Bone marrow (tissue), 2 donors: Measurements from ENCODE around the gene BEND3.
A peak's percentile ranks its signal among the peaks of the same experiment; 100 is the strongest.

Source experiments
- DNase-seq, 2 donors: peaks; one replicate each; lab custom pipeline; 2025; lab: John Stamatoyannopoulos, UW

The BEND3 gene

DNA sequence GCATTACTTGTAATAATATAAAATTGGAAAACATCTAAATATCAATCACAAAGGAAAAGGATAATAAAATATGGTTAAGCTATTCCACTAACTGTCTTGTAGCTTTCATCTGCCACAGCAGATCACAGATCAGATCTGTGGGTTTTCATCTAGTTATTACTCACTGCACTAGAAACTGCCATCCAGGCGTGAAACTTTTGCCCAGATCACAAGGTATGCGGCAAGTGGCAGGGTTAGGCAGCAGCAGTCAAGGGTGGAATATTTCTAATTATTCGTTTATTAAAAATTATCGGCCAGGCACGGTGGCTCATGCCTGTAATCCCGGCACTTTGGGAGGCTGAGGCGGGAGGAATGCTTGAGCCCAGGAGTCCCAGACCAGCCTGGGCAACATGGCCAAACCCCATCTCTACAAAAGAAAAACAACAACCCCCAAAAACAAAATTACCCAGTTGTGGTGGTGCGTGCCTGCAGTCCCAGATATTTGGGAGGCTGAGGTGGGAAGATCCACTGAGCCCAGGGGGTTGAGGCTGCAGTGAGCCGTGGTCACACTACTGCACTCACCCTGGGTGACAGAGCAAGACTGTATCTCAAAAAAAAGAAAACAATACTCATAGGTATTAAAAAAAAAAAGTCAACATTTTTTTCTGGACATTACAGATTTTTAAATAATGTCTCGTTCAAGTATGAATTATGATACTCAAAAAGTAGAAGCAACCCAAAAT, 32.1 kb downstream of the BEND3 start:
- DNase-seq, result no peak

DNA sequence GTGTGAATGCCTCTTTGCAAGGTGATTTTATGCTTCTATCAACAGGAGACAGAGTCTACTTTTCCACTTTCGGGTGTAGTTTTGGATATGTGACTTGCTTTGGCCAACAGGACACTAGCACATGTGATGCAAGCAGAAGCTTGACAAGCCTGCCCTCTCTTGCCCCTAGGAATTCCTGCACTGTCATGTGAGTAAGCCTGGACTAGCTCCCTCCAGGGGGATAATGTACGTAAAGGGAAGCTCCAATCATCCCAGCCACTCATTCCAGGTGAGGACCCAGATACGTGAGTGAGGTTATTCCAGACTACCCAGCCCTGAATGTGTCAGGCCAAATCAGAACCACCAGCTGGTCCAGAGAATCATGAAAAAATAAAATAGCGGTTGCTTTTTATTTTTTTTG, 33.3 kb downstream of the BEND3 start:
- DNase-seq, result no peak

DNA sequence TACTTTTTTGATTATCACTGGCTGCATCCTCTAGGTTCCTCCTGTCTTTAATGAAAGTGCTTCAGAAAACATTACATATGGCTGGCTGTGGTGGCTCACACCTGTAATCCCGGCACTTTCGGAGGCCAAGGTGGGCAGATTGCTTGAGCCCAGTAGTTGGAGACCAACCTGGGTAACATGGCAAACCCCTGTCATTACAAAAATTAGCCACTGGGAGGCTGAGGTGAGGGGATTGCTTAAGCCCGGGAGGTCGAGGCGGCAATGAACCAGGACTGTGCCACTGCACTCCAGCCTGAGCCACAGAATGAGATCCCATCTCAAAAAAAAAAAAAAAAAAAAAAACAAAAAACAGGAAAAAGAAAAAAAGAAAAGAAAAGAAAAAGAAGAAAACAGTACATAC, 35.3 kb downstream of the BEND3 start:
- DNase-seq, result no peak

DNA sequence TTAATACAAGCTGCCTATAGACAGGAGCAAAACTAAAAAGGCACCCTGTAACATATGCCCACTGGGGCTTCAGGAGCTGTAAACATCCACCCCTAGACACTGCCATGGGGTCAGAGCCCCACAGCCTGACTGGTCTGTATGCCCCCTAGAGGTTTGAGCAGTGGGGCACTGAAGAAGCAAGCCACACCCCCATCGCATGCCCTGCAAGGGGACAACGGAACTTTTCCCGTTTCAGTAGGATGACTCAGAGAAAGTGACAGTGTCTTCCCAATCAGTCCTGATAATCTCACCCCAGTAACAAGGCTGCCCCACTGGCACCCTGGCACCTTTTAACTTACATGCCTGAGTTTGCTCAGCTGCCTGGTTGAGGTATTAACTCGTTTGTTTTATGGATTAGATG, 35.9 kb downstream of the BEND3 start:
- DNase-seq, result no peak

DNA sequence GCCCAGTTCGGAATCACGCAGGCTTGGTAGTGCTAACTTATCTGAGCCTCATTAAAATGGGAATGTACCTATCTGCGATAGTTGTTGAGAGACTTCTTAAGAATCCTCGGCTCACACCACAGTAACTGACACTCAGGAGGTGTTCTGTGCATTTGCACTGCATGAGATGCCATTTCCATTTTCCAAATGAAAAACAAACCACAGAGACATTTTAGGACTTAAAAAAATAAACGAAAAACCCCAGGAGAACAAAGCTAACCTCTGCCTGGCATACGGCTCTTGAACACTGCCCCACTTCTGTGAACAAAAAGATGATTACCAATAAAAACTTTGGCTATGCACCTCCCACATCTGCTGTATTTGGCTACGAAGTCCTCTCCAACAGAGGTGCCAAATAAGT, 37.6 kb downstream of the BEND3 start:
- DNase-seq, result no peak

DNA sequence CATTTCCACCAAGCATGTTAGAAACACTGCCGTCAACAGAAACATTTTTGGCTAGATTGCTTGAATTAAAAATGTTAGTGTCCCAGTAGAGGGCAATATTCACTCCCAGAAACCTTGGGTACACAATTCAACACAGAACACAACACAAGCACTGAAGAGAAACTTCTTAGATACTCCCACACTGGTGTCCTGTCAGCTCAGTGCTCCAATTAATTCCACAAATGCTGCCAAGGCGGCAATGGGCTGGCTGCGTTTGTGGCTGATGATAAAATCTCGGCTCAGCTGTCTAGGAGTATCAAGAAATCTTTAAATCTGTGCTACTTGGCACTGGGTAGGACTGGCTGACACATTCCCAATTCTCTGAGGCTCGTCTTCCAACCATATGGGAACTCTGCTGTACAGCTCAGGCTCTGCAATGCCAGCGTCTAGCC, 39.3 kb downstream of the BEND3 start:
- no peak for DNase-seq

DNA sequence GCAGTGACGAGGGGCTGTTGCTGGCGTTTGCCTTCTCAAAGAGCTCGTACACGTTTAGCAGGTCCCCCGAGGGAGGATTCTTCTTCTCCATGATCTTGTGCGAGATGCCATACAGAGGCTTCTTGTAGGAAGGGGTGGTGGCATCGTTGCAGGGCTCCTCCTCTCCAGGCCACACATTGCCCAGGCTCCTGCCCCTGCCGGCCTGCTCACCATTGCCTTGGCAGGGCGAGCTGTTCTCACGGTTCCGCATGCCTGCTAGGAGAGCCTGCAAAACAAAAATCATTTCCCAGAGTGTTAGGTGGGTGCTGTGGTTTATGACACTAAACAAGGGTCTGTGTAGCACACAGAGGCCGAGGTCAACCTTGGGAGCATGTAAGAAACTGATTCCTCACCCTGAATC, 44.6 kb downstream of the BEND3 start:
- no peak for DNase-seq

DNA sequence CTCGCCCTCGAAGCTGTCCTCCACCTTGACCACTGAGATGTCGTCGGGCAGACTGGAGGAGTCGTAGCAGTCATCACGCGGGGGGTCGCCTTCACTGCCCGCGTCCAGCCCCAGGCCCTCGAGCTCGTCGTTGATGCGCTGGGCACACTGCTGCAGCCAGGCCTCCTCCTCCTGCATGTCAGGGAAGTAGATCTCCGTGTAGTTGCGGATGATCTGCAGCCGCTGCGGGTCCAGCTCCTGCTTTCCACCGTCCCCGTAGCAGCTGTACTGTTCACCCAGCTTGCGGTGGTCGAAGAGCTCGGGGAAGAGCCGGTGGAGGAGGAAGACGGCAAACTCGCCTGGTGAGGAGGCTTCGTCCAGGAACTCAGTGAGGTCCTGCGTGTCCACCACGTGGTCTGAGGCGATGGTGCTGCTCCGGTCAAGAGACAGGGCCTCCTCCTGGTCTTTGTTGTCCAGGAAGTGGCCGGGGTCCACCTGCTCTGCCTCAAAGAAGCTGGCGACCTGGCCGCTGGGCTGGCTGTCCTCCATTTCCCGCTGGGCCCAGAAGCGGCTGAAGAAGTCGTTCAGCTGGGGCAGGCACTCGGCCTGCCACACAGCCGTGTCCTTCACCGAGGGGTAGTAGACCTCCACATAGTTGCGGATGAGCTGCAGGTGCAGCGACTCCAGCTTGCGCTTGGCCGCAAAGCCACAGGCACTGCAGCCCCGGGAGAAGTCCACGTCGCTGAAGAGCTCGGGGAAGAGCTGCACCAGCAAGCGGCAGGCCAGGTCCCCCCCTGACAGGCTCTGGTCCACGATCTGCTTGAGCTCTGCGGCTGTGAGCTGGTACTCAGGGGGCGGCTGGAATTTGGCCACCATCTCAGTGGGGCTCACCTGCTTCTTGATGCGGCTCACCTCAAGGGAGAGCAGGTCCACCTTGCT, 45.4 kb downstream of the BEND3 start:
- DNase-seq, result no peak

DNA sequence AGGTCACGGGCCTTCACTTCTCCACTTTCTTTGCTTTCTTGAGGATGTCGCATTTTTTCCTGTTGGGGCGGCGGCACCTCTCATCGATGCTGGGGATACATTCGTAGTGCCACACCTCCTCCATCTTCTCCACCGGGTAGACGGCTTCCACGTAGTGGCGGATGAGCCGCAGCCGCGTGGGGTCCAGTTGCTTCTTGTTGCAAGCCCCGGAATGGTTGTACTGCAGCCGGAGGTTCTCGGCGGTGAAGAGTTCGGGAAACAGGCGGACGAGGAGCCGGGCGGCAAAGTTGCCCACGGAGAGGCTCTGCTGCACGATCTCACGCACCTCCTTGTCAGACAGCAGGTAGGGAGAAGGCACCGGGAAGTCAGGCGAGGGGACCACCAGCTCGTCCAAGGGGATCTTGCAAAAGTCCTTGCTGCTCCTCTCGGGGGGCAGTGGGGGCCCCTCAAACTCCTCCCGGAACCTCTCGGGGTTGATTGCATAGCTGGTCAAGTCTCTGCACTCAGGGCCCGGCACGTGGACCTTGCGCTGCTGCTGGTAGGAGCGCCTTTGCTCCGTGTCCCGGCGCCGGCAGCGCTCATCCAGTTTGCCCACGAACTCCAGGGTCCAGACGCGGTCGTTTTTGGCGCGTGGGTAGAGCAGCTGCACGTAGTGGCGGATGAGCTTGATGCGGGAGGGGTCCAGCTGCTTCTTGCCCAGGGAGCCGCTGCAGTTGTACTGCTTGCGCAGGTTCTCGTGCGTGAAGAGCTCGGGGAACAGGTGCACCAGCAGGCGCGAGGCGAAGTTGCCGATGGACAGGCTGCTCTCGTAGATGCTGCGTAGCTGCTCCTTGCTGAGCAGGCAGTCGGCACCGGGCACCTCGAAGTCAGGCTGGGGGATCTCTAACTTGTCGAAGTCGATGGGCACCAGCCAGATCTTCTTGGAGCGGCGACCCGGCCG, 46.4 kb downstream of the BEND3 start:
- no peak for DNase-seq

DNA sequence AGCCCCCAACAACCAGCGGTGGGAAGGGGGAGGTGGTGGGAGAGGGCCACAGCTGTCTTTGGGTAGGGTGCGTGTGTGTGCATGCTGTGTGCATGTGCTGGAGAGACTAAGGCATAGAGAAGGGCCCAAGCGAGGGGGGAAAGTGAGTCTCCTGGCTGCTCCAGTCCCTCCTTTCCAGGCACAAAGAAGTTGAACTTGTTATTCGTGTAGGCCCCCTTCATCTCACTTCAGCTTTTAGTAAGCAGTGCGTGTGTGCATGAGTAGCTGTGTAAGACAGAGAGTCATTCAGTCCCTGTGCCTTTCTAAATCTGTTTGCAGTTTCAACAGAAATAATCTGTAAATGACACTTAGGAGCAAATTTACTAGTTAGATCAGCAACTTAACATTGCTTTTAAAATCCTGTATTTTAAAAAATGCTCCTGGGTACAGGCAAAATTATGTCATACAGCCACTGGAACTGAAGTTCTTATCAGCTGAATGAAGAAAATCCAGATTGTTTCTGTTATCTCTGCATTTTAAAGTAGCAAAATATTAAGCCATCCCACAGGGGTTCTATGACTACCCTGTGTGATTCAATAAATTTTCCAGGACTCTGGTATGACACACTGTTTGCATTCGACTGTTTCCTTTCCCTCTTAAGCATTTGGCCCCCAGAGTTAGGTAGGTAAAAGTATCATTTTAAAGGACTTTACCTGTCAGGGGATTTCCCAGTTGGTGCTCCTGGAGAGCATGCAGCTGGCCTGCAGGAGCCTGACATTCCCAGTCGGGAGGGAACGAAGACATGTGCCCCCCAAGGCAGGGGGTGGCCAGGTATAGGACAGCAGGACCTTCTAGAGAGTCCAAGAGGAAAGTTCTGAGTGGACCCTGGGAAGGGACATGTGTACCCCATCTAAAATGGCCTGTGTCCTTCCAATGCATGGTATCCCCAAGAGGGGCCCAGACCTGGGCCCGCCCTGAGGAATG, 48.3 kb downstream of the BEND3 start:
- DNase-seq, result no peak

DNA sequence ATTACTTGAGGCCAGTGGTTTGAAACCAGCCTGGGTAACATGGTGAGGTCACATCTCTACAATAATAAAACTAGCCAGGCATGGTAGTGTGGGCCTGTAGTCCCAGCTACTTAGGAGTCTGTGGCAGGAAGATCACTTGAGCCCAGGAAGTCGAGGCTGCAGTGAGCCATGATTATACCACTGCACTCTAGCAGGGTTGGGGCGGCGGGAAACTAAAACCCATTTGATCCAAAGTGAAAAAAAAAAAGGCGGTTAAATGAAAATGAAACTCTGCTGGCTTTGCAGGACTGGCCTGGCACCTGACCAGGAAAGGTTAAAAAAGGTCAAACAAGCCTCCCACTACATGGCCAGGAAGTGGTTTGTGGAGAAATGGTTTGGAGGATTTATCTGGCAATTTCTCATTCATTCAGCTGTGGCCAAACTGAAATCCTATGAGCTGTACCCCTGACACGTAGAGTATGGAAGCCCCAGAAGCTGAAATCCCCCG, 50.7 kb downstream of the BEND3 start:
- peak in 1 of 2 donors; percentile 10 for DNase-seq

DNA sequence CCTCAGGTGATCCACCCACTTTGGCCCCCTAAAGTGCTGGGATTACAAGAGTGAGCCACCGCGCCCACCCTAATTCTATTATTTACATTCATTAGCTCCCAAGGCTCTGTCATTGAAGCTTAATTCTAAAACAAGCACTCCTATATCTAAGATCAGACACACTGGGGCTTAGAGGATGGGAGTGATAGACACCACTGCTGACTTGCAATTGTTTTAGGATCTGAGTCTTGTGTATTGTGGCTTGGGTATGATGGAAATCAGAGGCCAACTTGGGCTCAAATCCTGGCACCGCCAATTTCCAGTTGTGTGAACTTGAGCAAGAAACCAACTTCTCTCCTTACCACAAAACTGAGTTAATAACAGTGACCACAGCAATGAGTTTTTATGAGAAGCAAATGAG, 52.6 kb downstream of the BEND3 start:
- no peak for DNase-seq

DNA sequence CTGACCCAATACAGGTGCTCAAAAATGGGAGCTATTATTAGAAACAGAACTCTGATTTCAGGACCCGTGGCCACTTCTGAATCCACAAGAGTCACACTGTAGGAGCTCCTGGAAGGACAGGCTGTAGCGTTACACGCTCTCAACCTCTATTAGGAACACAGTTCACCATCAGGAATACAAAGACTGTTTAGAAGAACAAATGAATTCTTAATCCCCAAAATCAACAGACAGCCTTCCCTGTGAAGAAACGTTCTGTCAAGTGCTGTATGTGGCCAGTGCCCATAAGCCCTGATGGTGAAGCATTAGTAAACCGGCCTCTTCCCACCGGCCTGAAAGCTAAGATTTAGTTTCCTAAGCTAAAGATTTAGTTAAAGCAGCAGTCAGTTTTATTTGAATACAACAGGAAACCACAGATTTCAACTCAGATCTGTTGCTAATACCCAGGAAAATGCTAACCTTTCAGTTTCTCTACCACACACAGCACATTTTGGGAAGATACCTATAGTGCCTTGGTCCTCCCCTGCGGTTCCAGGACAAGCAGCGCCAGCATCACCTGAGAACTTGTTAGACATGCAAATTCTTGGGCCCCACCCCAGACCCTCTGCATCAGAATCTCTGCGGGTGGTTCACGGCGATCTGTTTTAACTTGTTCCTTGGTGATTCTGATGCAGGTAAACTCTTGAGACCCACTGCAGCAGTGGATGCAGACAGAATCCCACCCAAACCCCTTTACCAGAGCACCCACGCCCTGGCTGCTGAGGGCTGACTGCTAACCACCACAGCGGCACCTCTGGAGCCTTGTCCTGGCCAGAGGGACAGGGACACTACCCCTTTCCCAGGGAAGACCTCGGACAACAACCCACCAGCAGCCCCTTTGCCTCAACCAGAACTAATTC, 53.9 kb downstream of the BEND3 start:
- no peak for DNase-seq

DNA sequence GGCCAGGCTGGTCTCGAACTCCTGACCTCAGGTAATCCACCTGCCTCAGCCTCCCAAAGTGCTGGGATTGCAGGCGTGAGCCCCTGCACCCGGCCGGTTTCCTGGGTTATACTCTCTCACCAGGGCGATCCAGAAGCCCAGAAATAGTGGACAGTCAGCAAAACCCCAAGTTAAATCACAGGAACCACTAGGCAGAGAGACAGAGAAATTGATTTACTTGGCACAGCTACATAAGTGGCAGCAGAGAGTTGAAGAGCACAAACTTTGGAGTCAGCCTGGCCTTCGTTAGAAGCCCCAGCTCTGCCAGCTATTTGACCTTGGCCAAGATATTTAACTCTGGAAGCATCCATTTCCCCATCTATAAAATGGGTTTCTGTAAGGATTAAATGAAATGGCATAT, 54.6 kb downstream of the BEND3 start:
- DNase-seq, result no peak

DNA sequence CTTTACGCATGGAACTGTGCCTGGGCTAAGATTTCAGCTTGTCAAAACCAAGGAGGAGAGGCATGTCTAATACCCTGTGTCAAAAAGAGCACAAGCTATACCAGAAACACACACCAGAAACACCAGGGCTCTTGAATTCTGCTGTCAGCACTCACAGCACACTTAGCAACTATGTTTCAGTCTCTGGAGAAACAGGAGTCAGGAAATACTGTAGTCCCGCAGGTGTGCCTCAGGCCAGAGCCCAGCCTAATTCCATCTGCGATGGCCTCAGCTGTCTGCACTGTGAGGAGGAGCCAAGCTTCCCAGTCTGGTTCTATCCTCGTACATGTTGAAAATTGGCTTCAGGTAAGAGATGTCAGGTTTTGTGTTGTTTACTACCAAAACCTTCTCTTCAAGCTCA, 55.7 kb downstream of the BEND3 start:
- no peak for DNase-seq

DNA sequence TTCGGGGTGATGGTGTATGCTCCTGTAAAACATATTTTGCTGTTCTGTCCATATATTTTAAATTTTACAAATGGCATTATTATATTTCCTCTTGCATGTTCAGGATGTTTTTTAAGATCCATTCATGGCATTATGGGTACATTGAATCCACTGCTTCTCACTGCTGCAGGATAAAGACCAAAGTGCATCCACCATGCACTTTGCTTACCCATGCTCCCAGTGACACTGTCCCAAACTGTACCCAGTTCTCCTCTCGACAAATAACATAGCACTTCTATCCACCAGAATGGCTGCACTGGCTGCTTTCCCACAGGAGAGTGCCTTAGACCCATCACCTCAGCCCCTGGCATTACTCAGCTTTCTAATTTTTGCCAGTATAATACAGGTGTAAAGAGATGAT, 57.6 kb downstream of the BEND3 start:
- DNase-seq, result no peak

DNA sequence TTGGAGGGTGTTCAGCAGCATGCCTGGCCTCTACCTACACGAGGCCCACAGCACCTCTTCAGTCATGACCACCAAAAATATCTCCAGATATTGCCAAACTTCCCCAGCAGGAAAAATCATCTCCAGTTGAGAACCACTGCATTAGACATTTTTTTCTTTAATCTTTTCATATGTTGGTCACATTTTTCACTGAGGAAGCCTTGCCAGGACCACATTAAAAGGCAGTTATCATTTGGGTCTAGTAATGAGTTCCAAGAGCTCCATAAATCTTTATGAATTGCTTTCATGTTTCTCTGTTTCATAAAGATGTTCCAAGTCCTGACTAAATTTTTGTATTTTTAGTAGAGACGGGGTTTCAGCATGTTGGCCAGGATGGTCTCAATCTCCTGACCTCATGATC, 58.5 kb downstream of the BEND3 start:
- no peak for DNase-seq

DNA sequence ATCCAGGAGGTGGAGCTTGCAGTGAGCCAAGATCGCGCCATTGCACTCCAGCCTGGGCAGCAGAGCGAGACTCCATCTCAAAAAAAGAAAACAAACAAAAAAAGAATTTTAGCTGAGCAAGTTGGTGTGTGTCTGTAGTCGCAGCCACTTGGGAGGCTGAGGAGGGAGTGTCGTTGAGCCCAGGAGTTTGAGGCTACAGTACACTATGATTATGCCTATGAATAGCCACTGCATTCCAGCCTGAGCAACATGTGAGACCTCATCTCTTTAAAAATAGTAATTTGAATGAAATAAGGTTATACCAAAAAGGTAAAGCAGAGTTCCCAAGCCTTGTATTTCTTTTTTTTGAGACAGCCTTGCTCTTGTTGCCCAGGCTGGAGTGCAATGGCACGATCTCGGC, 67.5 kb downstream of the BEND3 start:
- DNase-seq, result no peak

DNA sequence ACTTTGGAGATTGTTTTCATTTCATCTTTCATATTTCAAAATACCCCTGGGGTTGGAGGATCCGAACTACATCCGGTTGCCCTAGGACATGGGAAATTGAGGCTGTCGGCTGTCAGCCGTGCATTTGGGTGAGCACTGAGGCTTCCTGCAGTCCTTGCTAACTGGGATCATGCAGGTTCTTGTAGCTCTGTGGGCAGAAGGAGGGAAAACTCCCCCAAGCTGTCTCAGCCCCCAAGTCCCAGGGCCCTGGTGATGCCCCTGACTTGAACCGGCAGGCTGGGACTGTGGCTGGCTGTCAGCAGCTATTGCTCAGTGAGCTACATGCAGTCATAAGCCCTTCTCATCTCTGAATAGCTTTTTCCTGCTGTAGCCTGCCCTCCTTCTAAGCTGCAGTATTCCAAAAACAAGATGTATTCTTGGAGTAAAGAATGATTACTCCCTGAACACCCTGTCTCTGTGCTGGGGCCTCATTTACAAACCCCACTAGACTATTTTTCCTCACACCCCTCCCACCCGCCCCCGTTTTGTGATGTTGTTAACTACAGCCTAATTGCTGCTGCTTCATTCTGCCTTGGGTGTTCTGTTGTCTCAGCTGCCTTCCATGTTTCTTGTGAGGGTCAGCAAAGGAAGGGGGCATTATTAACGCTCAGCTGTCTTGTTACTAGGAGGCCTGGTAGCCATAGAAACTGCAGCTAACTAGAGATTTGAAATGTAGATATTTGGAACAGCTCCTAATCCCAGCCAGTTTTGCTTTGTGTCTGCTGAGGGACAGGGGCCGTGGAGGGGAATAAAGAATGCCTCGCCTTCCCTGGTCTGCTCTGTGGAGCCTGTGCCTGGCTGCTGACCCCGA, 69.3 kb downstream of the BEND3 start:
- no peak for DNase-seq
